Measurements from ENCODE around the gene C2.
A peak's percentile ranks its signal among the peaks of the same experiment; 100 is the strongest.

C2 gene

DNA sequence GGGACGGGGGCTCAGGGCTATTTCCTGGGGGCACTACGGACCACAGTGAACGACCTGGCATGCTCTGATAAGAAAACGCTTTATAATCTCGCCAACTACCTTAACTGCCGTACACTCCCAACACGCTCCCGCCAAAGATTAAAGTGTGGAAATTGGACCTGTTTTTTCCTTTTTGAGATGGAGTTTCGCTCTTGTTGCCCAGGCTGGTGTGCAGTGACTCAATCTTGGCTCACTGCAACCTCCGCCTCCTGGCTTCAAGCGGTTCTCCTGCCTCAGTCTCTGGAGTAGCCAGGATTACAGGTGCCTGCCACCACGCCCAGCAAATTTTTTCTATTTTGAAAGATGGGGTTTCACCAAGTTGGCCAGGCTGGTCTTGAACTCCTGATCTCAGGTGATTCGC is 48.4 kb upstream of the C2 start:
- H3K27ac ChIP-seq (replicated peaks) = no peak overlapping the region
- DNase-seq (ENCODE audit: low read depth in 1 of 2, low spot score in 1 of 2) = no peak
- TF ChIP-seq, protein P1, sequence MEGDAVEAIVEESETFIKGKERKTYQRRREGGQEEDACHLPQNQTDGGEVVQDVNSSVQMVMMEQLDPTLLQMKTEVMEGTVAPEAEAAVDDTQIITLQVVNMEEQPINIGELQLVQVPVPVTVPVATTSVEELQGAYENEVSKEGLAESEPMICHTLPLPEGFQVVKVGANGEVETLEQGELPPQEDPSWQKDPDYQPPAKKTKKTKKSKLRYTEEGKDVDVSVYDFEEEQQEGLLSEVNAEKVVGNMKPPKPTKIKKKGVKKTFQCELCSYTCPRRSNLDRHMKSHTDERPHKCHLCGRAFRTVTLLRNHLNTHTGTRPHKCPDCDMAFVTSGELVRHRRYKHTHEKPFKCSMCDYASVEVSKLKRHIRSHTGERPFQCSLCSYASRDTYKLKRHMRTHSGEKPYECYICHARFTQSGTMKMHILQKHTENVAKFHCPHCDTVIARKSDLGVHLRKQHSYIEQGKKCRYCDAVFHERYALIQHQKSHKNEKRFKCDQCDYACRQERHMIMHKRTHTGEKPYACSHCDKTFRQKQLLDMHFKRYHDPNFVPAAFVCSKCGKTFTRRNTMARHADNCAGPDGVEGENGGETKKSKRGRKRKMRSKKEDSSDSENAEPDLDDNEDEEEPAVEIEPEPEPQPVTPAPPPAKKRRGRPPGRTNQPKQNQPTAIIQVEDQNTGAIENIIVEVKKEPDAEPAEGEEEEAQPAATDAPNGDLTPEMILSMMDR (IDR thresholded peaks at IDR 0.05; ENCODE audit: insufficient read depth, low read length) = no peak
- TF ChIP-seq SPI1 (IDR thresholded peaks at IDR 0.05; ENCODE audit: borderline replicate concordance, low read depth) (no peak), POLR2AphosphoS5 (IDR thresholded peaks at IDR 0.05; ENCODE audit: low read depth) (no peak; the same call in 1 of the 2 replicates), GABPA (IDR thresholded peaks at IDR 0.05; ENCODE audit: low read depth) (no peak)
- TF ChIP-seq, protein P2, sequence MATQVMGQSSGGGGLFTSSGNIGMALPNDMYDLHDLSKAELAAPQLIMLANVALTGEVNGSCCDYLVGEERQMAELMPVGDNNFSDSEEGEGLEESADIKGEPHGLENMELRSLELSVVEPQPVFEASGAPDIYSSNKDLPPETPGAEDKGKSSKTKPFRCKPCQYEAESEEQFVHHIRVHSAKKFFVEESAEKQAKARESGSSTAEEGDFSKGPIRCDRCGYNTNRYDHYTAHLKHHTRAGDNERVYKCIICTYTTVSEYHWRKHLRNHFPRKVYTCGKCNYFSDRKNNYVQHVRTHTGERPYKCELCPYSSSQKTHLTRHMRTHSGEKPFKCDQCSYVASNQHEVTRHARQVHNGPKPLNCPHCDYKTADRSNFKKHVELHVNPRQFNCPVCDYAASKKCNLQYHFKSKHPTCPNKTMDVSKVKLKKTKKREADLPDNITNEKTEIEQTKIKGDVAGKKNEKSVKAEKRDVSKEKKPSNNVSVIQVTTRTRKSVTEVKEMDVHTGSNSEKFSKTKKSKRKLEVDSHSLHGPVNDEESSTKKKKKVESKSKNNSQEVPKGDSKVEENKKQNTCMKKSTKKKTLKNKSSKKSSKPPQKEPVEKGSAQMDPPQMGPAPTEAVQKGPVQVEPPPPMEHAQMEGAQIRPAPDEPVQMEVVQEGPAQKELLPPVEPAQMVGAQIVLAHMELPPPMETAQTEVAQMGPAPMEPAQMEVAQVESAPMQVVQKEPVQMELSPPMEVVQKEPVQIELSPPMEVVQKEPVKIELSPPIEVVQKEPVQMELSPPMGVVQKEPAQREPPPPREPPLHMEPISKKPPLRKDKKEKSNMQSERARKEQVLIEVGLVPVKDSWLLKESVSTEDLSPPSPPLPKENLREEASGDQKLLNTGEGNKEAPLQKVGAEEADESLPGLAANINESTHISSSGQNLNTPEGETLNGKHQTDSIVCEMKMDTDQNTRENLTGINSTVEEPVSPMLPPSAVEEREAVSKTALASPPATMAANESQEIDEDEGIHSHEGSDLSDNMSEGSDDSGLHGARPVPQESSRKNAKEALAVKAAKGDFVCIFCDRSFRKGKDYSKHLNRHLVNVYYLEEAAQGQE (IDR thresholded peaks at IDR 0.05; ENCODE audit: insufficient replicate concordance, low read depth) = no peak
- no peaks in the 10 kb centered on the region for H3K27me3 ChIP-seq (ENCODE audit: insufficient read depth, poor library complexity, severe bottlenecking)
- H3K4me3 ChIP-seq (replicated peaks; ENCODE audit: insufficient read depth, low read length) = no peak overlapping the region

DNA sequence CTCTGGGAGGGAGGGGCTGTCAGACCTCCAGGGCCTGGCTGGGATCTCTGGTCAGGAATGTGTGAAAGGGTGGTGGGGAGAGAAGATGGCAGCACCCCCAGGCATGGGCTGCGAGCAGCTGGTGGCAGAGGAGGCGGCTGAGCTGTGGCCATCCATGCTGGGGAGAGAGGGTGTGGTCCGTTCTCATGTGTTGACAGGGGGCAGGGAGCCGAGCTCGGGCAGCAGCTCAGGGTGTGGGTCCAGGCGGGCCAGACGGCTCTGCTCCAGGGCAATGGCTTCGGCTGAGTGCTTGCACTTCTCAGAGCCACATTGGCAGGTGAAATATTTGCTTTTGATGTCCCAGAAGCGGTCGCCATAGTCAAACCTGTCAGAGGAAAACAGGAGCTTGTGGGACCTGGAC is 47.6 kb upstream of the C2 start:
- no peak overlapping the region for H3K27ac ChIP-seq (replicated peaks)
- no peak overlapping the region for H3K4me3 ChIP-seq (replicated peaks; ENCODE audit: insufficient read depth, low read length)
- no peaks in the 10 kb centered on the region for H3K27me3 ChIP-seq (ENCODE audit: insufficient read depth, poor library complexity, severe bottlenecking)
- no peak for DNase-seq (ENCODE audit: low read depth in 1 of 2, low spot score in 1 of 2)
- TF ChIP-seq, protein P1 (IDR thresholded peaks at IDR 0.05; ENCODE audit: insufficient read depth, low read length) = no peak
- 0 out of 2 replicates have a peak, but pooled peaks have one; percentile 18 for TF ChIP-seq POLR2AphosphoS5 (IDR thresholded peaks at IDR 0.05; ENCODE audit: low read depth)

DNA sequence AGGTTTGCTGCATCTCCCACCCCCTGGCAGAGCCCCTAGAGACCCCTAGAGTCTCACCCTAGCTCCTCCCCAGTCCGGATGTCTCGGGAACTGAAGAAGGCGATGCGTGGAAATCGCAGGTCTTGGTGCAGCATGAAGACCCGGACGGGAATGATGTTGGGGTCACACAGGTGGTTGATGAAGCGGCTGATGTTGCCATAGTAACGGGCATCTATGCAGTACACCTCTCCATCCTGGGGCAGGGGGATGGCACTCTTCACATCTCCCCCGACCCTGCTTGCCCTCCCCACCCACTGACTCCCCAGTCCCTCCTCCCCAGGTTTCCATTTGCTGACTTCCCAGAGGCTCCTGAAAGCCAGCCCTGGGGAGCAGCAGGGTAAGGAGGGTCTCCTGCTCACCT is 46.9 kb upstream of the C2 start:
- DNase-seq (ENCODE audit: low read depth in 1 of 2, low spot score in 1 of 2) = no peak
- TF ChIP-seq SPI1 (IDR thresholded peaks at IDR 0.05; ENCODE audit: borderline replicate concordance, low read depth) = no peak
- TF ChIP-seq POLR2AphosphoS5 (IDR thresholded peaks at IDR 0.05; ENCODE audit: low read depth) = no peak
- no peak for TF ChIP-seq GABPA (IDR thresholded peaks at IDR 0.05; ENCODE audit: low read depth)
- TF ChIP-seq, protein P2 (IDR thresholded peaks at IDR 0.05; ENCODE audit: insufficient replicate concordance, low read depth) = no peak
- H3K4me3 ChIP-seq (replicated peaks; ENCODE audit: insufficient read depth, low read length) = no peak overlapping the region
- H3K27me3 ChIP-seq (ENCODE audit: insufficient read depth, poor library complexity, severe bottlenecking) = no peaks in the 10 kb centered on the region
- no peak overlapping the region for H3K27ac ChIP-seq (replicated peaks)

DNA sequence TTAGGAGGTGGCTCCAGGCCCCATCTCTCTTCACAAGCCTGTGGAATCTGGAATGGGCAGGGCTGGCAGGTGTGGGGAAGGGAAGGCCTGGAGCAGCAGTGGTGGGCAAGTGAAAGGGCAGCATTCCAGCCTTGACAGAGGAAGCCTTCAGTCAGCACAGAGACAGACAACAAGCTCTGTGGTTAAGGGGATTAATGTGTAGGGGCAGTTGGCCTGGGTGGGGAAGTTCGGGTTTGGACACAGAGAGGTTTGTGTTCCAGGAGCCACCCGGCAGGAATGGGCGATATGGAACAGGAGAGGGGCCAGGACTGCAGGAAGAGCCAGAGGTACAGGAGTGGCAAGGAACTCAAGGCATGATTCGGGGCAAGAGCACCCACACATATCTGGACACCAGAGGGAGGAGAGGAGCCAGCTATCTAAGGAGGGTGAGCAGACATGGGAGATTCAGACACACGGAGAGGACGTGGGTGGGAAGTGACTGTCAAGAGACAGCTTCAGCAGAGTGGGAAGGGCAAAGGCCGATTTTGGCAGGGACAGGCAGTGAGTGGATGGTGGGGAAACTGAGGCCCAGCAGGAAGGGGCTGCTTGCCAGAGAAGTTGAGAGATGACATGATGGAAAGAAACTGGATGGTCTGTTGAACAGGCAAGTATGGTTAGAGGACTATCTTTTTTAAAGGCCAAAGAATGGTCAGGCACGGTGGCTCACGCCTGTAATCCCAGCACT is 46.2 kb upstream of the C2 start:
- H3K4me3 ChIP-seq (replicated peaks; ENCODE audit: insufficient read depth, low read length) = no peak overlapping the region
- H3K27me3 ChIP-seq (ENCODE audit: insufficient read depth, poor library complexity, severe bottlenecking) = no peaks in the 10 kb centered on the region
- no peak overlapping the region for H3K27ac ChIP-seq (replicated peaks)
- TF ChIP-seq POLR2AphosphoS5 (IDR thresholded peaks at IDR 0.05; ENCODE audit: low read depth) (no peak), SPI1 (IDR thresholded peaks at IDR 0.05; ENCODE audit: borderline replicate concordance, low read depth) (no peak), GABPA (IDR thresholded peaks at IDR 0.05; ENCODE audit: low read depth) (no peak)
- TF ChIP-seq, protein P2 (IDR thresholded peaks at IDR 0.05; ENCODE audit: insufficient replicate concordance, low read depth) = no peak
- TF ChIP-seq, protein P1 (IDR thresholded peaks at IDR 0.05; ENCODE audit: insufficient read depth, low read length) = no peak
- no peak for DNase-seq (ENCODE audit: low read depth in 1 of 2, low spot score in 1 of 2)
